Dedifferentiated amniotic fluid mesenchymal stem cell (primary cell): ENCODE measurements around the gene RMC1.
"Not testable (repeated sequence)": the region's sequence is repeated elsewhere in the genome, so short reads cannot be mapped to it uniquely, and the experiment has no call there.

Experiments used
- DNase-seq: peaks from one replicate; pipeline ENCODE4 v3.0.0-alpha.2; 2016; ENCODE audit errors: extremely low spot score

RMC1 gene

GRCh38 chr18:23532848-23533247 lies 29.5 kb downstream of the RMC1 start:
- DNase-seq = no peak

- no peak for DNase-seq
Observed at GRCh38 chr18:23534276-23534675, 31.0 kb downstream of the RMC1 start.

- no peak for DNase-seq
Observed at GRCh38 chr18:23536204-23536603, 32.9 kb downstream of the RMC1 start.

GRCh38 chr18:23537274-23537673 lies 34.0 kb downstream of the RMC1 start:
- no peak for DNase-seq

DNA sequence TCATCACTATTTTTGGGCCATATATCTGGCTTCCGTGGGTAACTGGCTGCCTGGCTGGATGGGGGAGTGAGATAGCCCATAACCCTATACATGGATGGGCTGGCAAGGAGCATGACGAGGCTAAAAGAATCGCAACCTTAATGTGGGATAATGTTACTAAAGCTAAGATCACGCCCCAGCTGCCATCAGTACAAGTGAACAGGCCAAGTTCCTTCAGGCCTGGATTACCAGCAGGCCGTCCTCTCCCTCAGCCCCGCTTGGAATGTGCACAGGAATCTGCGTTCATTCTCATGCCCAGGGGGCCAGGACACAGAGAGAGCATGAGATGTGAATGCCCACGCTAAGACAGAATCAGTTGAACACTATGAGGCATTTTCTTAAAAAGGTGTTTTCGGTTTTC lies 34.7 kb downstream of the RMC1 start:
- no peak for DNase-seq

GRCh38 chr18:23538870-23539269 lies 35.6 kb downstream of the RMC1 start:
- no peak for DNase-seq

DNA sequence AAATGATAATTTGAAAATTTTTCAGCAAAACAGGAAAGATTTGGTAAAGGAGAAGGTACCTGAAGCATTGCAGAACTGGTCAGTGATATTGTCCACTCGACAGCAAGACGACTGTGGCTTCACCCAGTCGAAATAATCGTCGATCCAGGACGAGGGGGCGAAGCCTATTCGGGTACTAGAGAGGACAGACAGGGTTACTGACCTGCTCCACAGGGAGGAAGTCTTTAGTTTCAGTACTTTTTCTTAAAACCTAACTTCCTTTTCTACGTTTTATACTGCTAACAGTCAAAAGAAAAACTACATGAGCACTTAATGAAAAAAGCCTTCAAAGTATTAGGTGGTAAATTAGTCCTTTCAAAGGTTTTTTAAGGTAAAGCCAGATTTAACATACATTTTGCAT lies 36.0 kb downstream of the RMC1 start:
- no peak for DNase-seq

GRCh38 chr18:23539911-23540525 lies 36.7 kb downstream of the RMC1 start:
- no peak for DNase-seq

DNA sequence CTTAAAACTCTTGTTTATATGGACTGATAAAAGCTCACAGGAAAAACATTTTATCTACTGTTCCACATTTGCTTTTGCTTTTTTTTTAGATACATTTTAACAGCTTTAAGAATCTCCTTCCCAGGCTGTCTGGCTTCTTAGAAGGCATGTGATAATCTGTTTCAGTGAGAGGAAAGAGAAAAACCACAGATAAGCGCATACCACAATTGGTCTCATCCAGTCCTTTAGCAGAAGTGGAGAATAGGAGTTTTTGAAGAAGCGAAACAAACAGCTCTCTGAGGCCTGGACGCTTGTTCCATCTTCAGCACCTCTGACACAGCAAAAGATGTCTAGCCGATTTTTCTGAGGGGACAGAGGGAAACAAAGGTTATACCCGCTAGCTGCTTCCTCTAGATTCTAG lies 37.6 kb downstream of the RMC1 start:
- no peak for DNase-seq

GRCh38 chr18:23541349-23542093 lies 38.2 kb downstream of the RMC1 start:
- no peak for DNase-seq

DNA sequence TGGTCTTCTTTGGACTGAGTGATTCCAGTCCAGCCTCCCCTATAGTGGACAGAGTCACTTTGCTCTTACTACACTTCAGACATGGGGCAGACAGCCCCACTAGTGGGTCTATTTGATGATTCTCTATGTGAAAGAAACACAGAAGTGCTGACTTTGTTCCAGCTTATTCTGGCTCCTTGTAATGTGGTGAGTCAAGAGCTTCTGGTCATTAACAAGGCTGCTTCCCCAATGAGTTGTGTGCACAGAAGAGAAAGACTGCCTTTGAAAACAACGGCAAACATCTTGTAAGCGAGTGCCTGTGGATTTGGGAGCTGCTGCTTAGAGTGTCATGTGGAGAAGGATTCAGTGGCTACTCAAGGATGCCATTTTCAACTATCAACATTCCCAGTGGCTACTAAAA lies 39.1 kb downstream of the RMC1 start:
- no peak for DNase-seq

DNA sequence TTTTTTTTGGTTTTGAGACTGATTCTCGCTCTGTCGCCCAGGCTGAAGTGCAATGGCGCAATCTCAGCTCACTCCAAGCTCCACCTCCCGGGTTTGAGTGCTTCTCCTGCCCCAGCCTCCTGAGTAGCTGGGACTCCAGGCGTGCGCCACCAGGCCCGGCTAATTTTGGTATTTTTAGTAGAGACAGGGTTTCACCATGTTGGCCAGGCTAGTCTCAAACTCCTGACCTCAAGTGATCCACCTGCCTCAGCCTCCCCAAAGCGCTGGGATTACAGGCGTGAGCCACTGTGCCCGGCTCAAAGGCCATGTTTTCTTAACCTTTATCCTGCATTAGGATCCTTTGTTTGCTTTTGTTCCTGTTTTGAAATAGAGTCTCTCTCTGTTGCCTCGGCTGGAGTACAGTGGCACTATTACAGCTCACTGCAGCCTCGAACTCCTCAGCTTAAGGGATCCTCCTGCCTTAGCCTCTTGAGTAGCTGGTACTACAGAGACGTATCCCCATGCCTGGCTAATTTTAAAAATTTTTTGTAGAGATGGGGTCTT lies 42.0 kb downstream of the RMC1 start:
- DNase-seq = no peak

- no peak for DNase-seq
Observed at GRCh38 chr18:23547306-23547705, 44.0 kb downstream of the RMC1 start.

DNA sequence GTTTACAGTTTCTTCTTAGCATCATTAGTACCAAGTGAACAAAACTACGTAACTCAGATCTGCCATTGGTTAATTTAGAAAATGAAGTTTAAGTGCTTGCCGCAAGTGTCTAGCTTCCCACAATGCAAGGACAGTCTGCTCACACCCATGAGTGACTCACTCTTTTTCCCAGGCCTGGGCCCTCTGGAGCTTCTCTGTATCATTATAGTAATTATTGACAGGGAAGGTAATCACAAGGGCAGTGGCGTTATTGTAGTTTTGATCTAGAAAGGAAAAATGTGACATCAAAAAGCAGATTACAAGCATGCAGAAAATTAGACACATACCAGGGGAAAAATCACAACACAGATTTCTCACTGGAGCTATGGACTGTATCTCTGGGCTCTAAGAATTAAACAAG lies 44.5 kb downstream of the RMC1 start:
- no peak for DNase-seq

- DNase-seq = no peak
Observed at GRCh38 chr18:23548275-23548674, 45.0 kb downstream of the RMC1 start.

DNA sequence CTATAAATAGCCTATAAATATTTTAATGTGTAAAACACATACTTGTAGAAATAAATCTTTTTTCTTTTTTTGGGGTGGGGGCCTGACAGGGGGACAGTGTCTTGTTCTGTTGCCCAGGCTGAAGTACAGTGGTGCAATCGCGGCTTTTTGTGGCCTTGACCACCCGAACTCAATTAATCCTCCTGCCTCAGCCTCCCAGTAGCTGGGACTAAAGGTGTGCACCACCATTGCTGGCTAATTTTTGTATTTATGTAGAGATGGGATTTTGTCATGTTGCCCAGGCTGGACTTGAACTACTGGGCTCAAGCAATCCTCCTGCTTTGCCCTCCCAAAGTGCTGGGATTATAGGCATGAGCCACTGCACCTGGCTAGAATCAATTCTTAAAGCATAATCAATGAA lies 45.4 kb downstream of the RMC1 start:
- no peak for DNase-seq

- DNase-seq = no peak
Observed at GRCh38 chr18:23550898-23551297, 47.6 kb downstream of the RMC1 start.

- no peak for DNase-seq
Observed at GRCh38 chr18:23551978-23552377, 48.7 kb downstream of the RMC1 start.

GRCh38 chr18:23552505-23552904 lies 49.2 kb downstream of the RMC1 start:
- no peak for DNase-seq

GRCh38 chr18:23553887-23554286 lies 50.6 kb downstream of the RMC1 start:
- DNase-seq = no peak

GRCh38 chr18:23556145-23556780 lies 53.0 kb downstream of the RMC1 start:
- no peak for DNase-seq

GRCh38 chr18:23557511-23557910 lies 54.2 kb downstream of the RMC1 start:
- DNase-seq = not testable (repeated sequence)

- DNase-seq = no peak
Observed at GRCh38 chr18:23560186-23560585, 56.9 kb downstream of the RMC1 start.
